Endothelial cell (in vitro differentiated cells): ENCODE data around the gene DGKQ. TPM values are rescaled to one million over a fixed set of nuclear protein-coding genes. Genes with fewer than 3 reads are reported as not detected.

Experiments used
- DNase-seq: peaks from one replicate; pipeline ENCODE4 v3.0.0; 2021; ENCODE audit warnings: low spot score
- H3K27ac Mint-ChIP-seq: one replicate; pipeline ENCODE4 v1.8.0; 2021; ENCODE audit warnings: mixed read lengths, inconsistent platforms; ENCODE audit not compliant: unreplicated experiment
- H3K27me3 Mint-ChIP-seq: one replicate; pipeline ENCODE4 v1.8.0; 2021; ENCODE audit warnings: mild to moderate bottlenecking, moderate library complexity, mixed read lengths, inconsistent platforms; ENCODE audit not compliant: unreplicated experiment
- H3K36me3 Mint-ChIP-seq: one replicate; pipeline ENCODE4 v1.8.0; 2021; ENCODE audit warnings: mild to moderate bottlenecking, low read depth, mixed read lengths, inconsistent platforms; ENCODE audit not compliant: unreplicated experiment
- H3K4me1 Mint-ChIP-seq: one replicate; pipeline ENCODE4 v1.8.0; 2021; ENCODE audit warnings: mild to moderate bottlenecking, mixed read lengths, inconsistent platforms; ENCODE audit not compliant: unreplicated experiment
- H3K4me3 Mint-ChIP-seq: one replicate; pipeline ENCODE4 v1.8.0; 2021; ENCODE audit warnings: mild to moderate bottlenecking, mixed read lengths, inconsistent platforms; ENCODE audit not compliant: unreplicated experiment
- H3K9me3 Mint-ChIP-seq: one replicate; pipeline ENCODE4 v1.8.0; 2021; ENCODE audit warnings: mixed read lengths, inconsistent platforms; ENCODE audit not compliant: unreplicated experiment
- CTCF ChIP-seq: fragments of 200-600 bp; sonication (generic); IDR thresholded peaks from one replicate; pipeline ENCODE4 v1.5.0; 2021; ENCODE audit warnings: antibody characterized with exemption; ENCODE audit not compliant: unreplicated experiment
- total RNA-seq: library from RNA; stranded (reverse); fragmentation: NEBNext Ultra II Directional; extraction: Animal tissue kit (Norgen Biotek cat#: 25700); gene quantifications from one replicate; pipeline ENCODE4 v1.2.1, GENCODE V29; 2021; ENCODE audit not compliant: unreplicated experiment

DGKQ gene
- total RNA-seq, 1 donor from 2014 or later = 14.5 TPM

- DNase-seq = no peak
- no peak for TF ChIP-seq CTCF
- Mint-ChIP-seq H3K4me1 (no peaks in the 10 kb centered on the region), H3K27me3 (peaks cover 41% of the 10 kb centered on the region), H3K4me3 (no peak overlapping the region), H3K9me3 (no peaks in the 10 kb centered on the region), H3K36me3 (peaks cover 8% of the 10 kb centered on the region), H3K27ac (no peak overlapping the region)
Measured at GRCh38 chr4:1004071-1004418, 30.7 kb upstream of the DGKQ start.

- Mint-ChIP-seq H3K27ac (no peak overlapping the region), H3K27me3 (peaks cover 41% of the 10 kb centered on the region), H3K36me3 (peaks cover 7% of the 10 kb centered on the region), H3K9me3 (no peaks in the 10 kb centered on the region), H3K4me3 (no peak overlapping the region), H3K4me1 (no peaks in the 10 kb centered on the region)
- DNase-seq = no peak
- TF ChIP-seq CTCF = no peak
Measured at GRCh38 chr4:1003271-1004070, 30.1 kb upstream of the DGKQ start.

DNA sequence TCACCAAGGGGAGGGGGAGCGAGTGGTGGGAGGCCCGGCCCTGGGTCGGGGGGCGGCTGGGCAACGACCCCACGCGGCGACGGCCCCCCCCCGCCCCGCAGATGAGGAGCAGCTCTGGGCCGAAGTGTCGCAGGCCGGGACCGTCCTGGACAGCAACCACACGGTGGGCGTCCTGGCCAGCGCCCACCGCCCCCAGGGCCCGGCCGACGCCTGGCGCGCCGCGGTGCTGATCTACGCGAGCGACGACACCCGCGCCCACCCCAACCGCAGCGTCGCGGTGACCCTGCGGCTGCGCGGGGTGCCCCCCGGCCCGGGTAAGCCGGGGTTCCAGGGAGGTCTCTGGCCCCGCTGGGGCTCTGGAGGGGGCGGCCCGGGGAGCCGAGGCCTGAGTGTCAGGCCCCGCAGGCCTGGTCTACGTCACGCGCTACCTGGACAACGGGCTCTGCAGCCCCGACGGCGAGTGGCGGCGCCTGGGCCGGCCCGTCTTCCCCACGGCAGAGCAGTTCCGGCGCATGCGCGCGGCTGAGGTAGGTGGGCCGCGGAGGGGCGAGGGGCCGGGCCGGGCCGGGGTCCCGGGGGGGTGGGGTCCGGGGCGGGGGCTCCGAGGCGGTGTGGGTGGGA, 29.4 kb upstream of the DGKQ start:
- Mint-ChIP-seq H3K4me1 (no peaks in the 10 kb centered on the region), H3K27ac (no peak overlapping the region), H3K36me3 (no peaks in the 10 kb centered on the region), H3K9me3 (no peaks in the 10 kb centered on the region), H3K4me3 (no peak overlapping the region), H3K27me3 (peaks cover 36% of the 10 kb centered on the region)
- TF ChIP-seq CTCF = no peak
- DNase-seq = no peak

GRCh38 chr4:1002131-1002630, 28.8 kb upstream of the DGKQ start:
- peaks cover 32% of the 10 kb centered on the region for H3K27me3 Mint-ChIP-seq

More at GRCh38 chr4:1002131-1002630, 28.8 kb upstream of the DGKQ start:
- DNase-seq = no peak
- Mint-ChIP-seq H3K36me3 (no peaks in the 10 kb centered on the region), H3K4me1 (no peaks in the 10 kb centered on the region), H3K9me3 (no peaks in the 10 kb centered on the region), H3K4me3 (no peak overlapping the region), H3K27ac (no peak overlapping the region)
- TF ChIP-seq CTCF = no peak
